AG10803 (cell line): ENCODE data around the gene FREM1.

Experiments
- DNase-seq: peaks from one replicate; pipeline ENCODE4 v3.0.0; 2010; ENCODE audit warnings: low read depth
- H3K4me3 ChIP-seq: 2 replicates; pipeline ENCODE4 v1.5.1; 2011; ENCODE audit warnings: mild to moderate bottlenecking, low read length, control low read depth
- CTCF ChIP-seq: conservative IDR thresholded peaks from 2 replicates; pipeline ENCODE4 v1.5.1; 2011; ENCODE audit warnings: mild to moderate bottlenecking, low read length, control low read depth, inconsistent platforms

Gene FREM1

GRCh38 chr9:14782286-14783051, 127.8 kb downstream of the FREM1 start:
- no peak for DNase-seq
- H3K4me3 ChIP-seq = no peak overlapping the region
- no peak for TF ChIP-seq CTCF

- no peak overlapping the region for H3K4me3 ChIP-seq
- no peak for TF ChIP-seq CTCF
- DNase-seq = no peak
Measured at GRCh38 chr9:14780693-14781092, 129.5 kb downstream of the FREM1 start.

- no peak for TF ChIP-seq CTCF
- H3K4me3 ChIP-seq = no peak overlapping the region
- DNase-seq = no peak
Measured at GRCh38 chr9:14780251-14780650, 130.0 kb downstream of the FREM1 start.

GRCh38 chr9:14779566-14780022, 130.6 kb downstream of the FREM1 start:
- TF ChIP-seq CTCF = no peak
- H3K4me3 ChIP-seq = no peak overlapping the region
- no peak for DNase-seq

GRCh38 chr9:14778565-14778964, 131.7 kb downstream of the FREM1 start:
- TF ChIP-seq CTCF = no peak

GRCh38 chr9:14775917-14776316, 134.3 kb downstream of the FREM1 start:
- TF ChIP-seq CTCF = no peak
- no peak overlapping the region for H3K4me3 ChIP-seq
- no peak for DNase-seq

More at GRCh38 chr9:14778565-14778964, 131.7 kb downstream of the FREM1 start:
- no peak for DNase-seq
- H3K4me3 ChIP-seq = no peak overlapping the region

- no peak for DNase-seq
- TF ChIP-seq CTCF = no peak
- no peak overlapping the region for H3K4me3 ChIP-seq
Measured at GRCh38 chr9:14770592-14770991, 139.6 kb downstream of the FREM1 start.
